ENCODE results near the gene RXRA. TPM values are rescaled to one million over a fixed set of nuclear protein-coding genes. Genes with fewer than 3 reads are reported as not detected.

The RXRA gene
- total RNA-seq, 1 donor from 2014 or later = 66.9 TPM

DNA sequence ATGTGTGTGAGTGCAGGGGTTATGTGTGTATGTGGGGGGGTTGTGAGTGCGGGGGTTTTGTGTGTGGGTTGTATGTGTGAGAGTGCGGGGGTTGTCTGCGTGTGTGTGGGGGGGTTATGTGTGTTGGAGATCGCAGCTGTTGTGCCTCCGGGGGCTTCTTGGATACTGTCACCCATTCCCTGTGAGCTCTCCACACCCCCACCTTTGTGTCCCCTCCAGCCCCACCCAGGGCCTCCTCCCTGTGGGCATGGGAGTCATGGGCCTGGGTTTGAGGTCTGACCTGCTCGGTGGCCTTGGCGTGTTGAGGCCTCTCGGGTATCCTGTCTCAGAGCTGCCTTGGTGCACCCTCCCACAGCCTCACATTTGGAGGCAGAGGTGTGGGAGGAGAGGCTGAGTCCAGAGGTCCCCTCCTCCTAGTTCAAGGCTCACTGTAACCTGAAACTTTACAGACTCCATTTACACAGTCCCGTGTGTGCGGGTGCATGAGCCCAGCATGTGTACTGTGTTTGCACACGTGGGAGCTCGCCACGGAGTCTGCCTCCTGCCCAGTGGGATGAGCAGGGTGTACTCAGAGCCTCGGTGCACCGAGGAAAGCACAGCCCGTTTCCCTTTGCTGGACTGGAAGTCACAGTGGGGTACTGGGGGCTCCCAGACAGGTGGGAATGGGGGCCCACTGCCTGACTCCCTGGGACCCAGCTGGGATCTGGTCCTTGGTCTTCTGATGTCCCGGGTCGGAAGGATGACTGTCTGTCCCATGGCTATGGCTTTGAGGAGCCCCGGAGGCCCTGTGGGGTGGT lies 43.4 kb downstream of the RXRA start:
- H3K4me3 Mint-ChIP-seq = no peak overlapping the region
- H3K27ac Mint-ChIP-seq = peak overlapping the region; percentile 74
- H3K36me3 Mint-ChIP-seq = no peaks in the 10 kb centered on the region
- no peaks in the 10 kb centered on the region for H3K9me3 Mint-ChIP-seq
- H3K4me1 Mint-ChIP-seq (ENCODE audit: unreplicated experiment) = peaks cover 29% of the 10 kb centered on the region
- no peaks in the 10 kb centered on the region for H3K27me3 Mint-ChIP-seq
- no peak for TF ChIP-seq CTCF (conservative IDR thresholded peaks at IDR 0.05)
- no peak for DNase-seq (ENCODE audit: extremely low spot score, unreplicated experiment)

DNA sequence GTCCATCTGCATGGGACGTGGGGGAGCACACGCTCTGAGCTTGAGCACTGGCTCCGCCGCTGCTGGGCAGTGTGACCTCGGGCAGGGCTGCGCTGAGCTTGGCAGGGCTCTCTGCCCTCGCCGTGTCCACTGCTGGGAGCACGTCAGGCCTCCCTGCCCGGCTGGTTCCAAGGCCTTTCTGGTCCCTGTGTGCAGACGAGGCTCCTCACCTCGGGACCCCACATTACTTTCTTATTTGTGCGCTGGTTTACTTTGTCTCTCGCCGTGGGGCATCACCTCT lies 43.9 kb downstream of the RXRA start:
- H3K9me3 Mint-ChIP-seq = no peaks in the 10 kb centered on the region
- no peaks in the 10 kb centered on the region for H3K36me3 Mint-ChIP-seq
- H3K27me3 Mint-ChIP-seq = no peaks in the 10 kb centered on the region
- peaks cover 34% of the 10 kb centered on the region for H3K4me1 Mint-ChIP-seq (ENCODE audit: unreplicated experiment)
- no peak for TF ChIP-seq CTCF (conservative IDR thresholded peaks at IDR 0.05)
- no peak overlapping the region for H3K4me3 Mint-ChIP-seq
- no peak for DNase-seq (ENCODE audit: extremely low spot score, unreplicated experiment)
- H3K27ac Mint-ChIP-seq = peak overlapping the region; percentile 78

DNA sequence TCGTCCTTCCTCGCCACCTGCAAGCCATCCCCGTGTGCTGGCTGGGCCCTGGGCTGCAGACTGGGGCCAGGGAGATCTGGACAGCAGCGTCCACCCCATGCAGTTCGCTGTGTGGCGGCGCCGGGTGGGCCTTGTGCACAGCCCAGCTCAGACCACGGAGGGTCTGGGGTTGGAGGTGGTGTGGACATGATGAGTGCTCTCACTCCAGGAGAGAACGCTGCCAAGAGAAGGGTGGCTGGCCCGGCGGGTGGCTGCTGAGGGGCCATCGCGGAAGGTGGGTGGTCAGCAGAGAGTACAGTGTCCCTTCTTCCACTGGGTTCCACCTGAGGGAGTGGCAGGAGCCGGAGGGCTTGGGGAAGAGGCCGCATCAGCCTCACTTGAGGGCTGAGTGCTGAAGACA lies 44.4 kb downstream of the RXRA start:
- Mint-ChIP-seq H3K4me1 (ENCODE audit: unreplicated experiment) (peaks cover 34% of the 10 kb centered on the region), H3K9me3 (no peaks in the 10 kb centered on the region), H3K4me3 (no peak overlapping the region), H3K36me3 (no peaks in the 10 kb centered on the region), H3K27ac (peak overlapping the region; percentile 78), H3K27me3 (no peaks in the 10 kb centered on the region)
- DNase-seq (ENCODE audit: extremely low spot score, unreplicated experiment) = no peak
- no peak for TF ChIP-seq CTCF (conservative IDR thresholded peaks at IDR 0.05)

- H3K36me3 Mint-ChIP-seq = no peaks in the 10 kb centered on the region
- H3K27ac Mint-ChIP-seq = peak overlapping the region; percentile 41
- H3K27me3 Mint-ChIP-seq = no peaks in the 10 kb centered on the region
- TF ChIP-seq CTCF (conservative IDR thresholded peaks at IDR 0.05) = no peak
- DNase-seq (ENCODE audit: extremely low spot score, unreplicated experiment) = no peak
- peaks cover 36% of the 10 kb centered on the region for H3K4me1 Mint-ChIP-seq (ENCODE audit: unreplicated experiment)
- no peak overlapping the region for H3K4me3 Mint-ChIP-seq
- H3K9me3 Mint-ChIP-seq = no peaks in the 10 kb centered on the region
Measured at GRCh38 chr9:134371731-134372130, 45.5 kb downstream of the RXRA start.

DNA sequence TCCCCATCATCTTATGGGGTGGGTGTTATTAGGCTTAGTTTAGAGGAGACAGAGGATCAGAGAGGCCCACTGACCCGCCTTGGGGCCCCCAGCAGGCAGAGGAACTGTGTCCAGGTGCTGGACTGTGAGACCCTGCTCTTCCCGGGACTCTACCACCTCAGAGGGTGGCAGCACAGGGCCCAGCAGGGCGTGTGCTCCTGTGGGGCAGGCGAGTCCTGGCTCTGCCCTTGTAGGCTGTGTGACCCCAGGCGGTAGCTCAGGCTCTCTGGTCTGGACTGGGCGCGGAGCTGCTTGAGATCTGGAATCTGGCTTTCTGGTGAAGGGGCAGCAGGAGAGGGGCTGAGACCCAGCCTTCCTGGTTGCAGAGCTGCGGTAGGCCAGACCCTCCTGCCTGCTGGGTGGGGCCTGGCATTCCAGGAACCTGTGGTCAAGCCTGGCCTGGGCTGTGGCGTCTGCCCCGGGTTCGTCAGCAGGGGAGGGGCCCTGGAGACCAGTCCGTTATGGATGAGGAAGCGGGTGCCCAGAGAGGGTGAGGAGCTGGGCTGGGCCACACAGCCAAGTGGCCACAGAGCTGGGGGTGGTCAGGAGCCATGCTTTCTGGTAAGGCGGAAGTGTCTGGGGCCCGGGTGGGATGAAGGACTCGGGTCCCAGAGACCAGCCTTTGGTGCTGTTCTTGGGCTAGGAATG lies 46.5 kb downstream of the RXRA start:
- Mint-ChIP-seq H3K4me3 (no peak overlapping the region), H3K27me3 (no peaks in the 10 kb centered on the region), H3K9me3 (no peaks in the 10 kb centered on the region), H3K36me3 (no peaks in the 10 kb centered on the region), H3K27ac (peak overlapping the region; percentile 51), H3K4me1 (ENCODE audit: unreplicated experiment) (peaks cover 34% of the 10 kb centered on the region)
- no peak for DNase-seq (ENCODE audit: extremely low spot score, unreplicated experiment)
- TF ChIP-seq CTCF (conservative IDR thresholded peaks at IDR 0.05) = no peak

All from type B pancreatic cell (in vitro differentiated cells).